GM12891 (cell line): Measurements from ENCODE around the gene TRIM69.

Experiments used
- POLR2A ChIP-seq: IDR thresholded peaks from 2 replicates; pipeline ENCODE4 v1.6.1; 2011; ENCODE audit warnings: low read depth, low read length, control low read depth
- POLR2AphosphoS5 ChIP-seq: IDR thresholded peaks from 2 replicates; pipeline ENCODE4 v1.6.1; 2011; ENCODE audit warnings: low read depth, low read length, control low read depth

- no peak for TF ChIP-seq POLR2A
- no peak for TF ChIP-seq POLR2AphosphoS5
Measured at GRCh38 chr15:44792715-44793114, 56.4 kb downstream of the TRIM69 start.
